B cell (primary cell): Measurements from ENCODE around the gene TRIM51G.
"Not testable (repeated sequence)": the region's sequence is repeated elsewhere in the genome, so short reads cannot be mapped to it uniquely, and the experiment has no call there.

ENCODE experiments used
- EZH2 ChIP-seq: IDR thresholded peaks from 2 replicates; pipeline ENCODE4 v1.6.1; 2012; ENCODE audit warnings: borderline replicate concordance, low read depth, mild to moderate bottlenecking, moderate library complexity, low read length; ENCODE audit not compliant: insufficient read depth, poor library complexity, severe bottlenecking
- TF ChIP-seq, protein P1 (sequence below): fragments of 200-600 bp; IDR thresholded peaks from one replicate; pipeline ENCODE4 v1.8.0; 2022; ENCODE audit warnings: antibody characterized with exemption, mild to moderate bottlenecking

- TF ChIP-seq, protein P1, sequence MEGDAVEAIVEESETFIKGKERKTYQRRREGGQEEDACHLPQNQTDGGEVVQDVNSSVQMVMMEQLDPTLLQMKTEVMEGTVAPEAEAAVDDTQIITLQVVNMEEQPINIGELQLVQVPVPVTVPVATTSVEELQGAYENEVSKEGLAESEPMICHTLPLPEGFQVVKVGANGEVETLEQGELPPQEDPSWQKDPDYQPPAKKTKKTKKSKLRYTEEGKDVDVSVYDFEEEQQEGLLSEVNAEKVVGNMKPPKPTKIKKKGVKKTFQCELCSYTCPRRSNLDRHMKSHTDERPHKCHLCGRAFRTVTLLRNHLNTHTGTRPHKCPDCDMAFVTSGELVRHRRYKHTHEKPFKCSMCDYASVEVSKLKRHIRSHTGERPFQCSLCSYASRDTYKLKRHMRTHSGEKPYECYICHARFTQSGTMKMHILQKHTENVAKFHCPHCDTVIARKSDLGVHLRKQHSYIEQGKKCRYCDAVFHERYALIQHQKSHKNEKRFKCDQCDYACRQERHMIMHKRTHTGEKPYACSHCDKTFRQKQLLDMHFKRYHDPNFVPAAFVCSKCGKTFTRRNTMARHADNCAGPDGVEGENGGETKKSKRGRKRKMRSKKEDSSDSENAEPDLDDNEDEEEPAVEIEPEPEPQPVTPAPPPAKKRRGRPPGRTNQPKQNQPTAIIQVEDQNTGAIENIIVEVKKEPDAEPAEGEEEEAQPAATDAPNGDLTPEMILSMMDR = not testable (repeated sequence)
- not testable (repeated sequence) for TF ChIP-seq EZH2
Observed at GRCh38 chr11:48955315-48956049, 28.2 kb downstream of the TRIM51G start.
